ENCODE data around the gene YLPM1.

- TF ChIP-seq CTCF (conservative IDR thresholded peaks at IDR 0.05 in 1 of 2, IDR thresholded peaks at IDR 0.05 in 1 of 2; ENCODE audit: low read depth in 1 of 2, low read length in 2 of 2) (no peak), EZH2 (IDR thresholded peaks at IDR 0.05; ENCODE audit: low read length, missing control alignments) (no peak)
Observed at GRCh38 chr14:74739293-74740030, 23.7 kb upstream of the YLPM1 start.
